HTERT RPE-1 (cell line): ENCODE results near the gene OR5C1.
"Not testable (repeated sequence)": the region's sequence is repeated elsewhere in the genome, so short reads cannot be mapped to it uniquely, and the experiment has no call there.

ENCODE experiments used
- in situ Hi-C: fragments of 300-500 bp; cut with MboI; formaldehyde crosslinking; loops from 4 replicates; pipeline ENCODE4 v1.14.3; 2020; ENCODE audit warnings: low sequenced_read_pairs

OR5C1 gene

DNA sequence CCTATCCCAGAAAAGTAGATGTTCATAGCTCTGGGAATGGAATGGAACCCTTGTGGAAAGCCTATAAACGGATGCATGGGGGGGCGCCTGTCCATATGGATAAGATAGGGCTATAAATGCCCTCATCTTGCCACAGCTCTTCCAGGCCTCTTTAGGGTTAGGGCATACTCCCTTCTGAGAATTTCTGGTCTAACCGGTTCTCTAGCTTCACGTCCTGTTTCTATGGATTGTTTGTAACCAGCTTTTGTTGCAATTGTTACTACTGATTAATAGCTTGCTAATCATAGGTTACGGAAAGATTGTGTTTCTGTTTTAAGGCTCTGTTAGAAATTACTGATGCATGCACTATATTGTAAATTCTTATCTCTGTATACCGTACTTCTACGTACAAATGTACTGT lies 20.5 kb downstream of the OR5C1 start:
- in situ Hi-C loops: loop anchor here (25.0 kb wide), 1 partner anchor 347 kb away; no protein-coding TSS in a partner anchor

DNA sequence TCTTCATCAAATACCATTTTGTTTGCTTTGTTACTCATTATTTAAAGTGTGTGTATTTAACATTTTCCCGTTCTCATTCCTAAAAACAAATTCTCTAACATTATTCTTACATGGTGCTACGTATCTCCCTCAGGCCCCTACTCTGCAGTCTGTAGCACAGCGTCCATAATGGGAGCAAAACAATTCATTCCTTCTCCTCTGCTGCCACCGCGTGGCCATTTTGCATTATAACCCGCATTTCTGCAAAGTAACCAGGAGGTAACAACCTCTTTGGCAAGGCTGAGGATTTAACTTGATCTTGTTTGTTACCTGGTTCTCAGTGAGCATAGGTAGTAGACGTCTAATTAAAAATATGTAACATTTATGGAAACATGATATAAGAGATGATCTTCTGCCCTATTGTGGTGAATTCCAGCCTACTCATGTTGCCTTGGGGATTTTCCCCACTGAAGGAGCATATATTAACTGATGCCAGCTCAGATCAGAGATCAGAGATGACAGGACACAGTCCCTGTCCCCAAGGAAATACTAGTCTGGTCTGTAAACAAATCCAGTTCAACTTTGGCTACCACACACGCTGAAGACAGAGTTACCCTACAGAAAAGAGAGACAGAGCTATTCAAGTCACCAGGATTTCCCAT lies 21.7 kb downstream of the OR5C1 start:
- in situ Hi-C loops: loop anchor here (25.0 kb wide), 1 partner anchor 348 kb away; no protein-coding TSS in a partner anchor

DNA sequence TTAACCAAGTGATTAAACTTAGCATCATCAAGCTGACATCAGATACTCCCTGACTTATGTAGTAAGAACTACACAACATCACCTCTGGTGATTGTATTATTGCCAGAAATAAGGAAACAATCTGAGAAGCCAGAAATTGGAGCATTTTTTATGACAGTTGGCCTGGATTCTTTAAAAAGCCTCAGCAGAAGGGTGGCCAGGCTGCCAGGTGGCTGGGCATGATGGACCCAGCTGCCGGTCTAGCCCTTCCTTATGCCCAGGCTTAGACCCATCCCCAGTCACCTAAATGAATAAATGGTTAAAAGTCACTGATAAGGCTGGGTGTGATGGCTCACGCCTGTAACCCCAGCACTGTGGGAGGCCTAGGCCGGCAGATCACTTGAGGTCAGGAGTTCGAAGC lies 24.0 kb downstream of the OR5C1 start:
- in situ Hi-C loops: loop anchor here (25.0 kb wide), 1 partner anchor 350 kb away; no protein-coding TSS in a partner anchor

DNA sequence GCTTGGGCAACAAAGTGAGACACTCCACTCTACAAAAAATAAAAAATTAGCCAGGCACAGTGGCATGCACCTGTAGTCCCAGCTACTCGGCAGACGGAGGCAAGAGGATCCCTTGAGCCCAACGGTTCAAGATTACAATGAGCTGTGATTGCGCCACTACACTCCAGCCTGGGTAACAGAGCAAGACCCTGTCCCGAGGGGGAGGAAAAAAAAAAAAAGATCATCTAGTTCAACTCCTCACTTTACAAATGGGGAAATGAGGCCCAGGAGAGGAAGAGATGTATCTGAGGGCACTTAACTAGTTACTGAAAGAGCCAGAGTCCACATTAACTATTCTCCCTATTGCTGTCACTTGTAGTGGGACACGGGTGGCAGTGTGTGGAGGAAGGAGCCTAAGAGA lies 25.8 kb downstream of the OR5C1 start:
- in situ Hi-C loops: loop anchor here (25.0 kb wide), 1 partner anchor 352 kb away; no protein-coding TSS in a partner anchor

GRCh38 chr9:122815544-122815943 lies 26.8 kb downstream of the OR5C1 start:
- in situ Hi-C loops: loop anchor here (25.0 kb wide), 1 partner anchor 353 kb away; no protein-coding TSS in a partner anchor

GRCh38 chr9:122816163-122816867 lies 27.6 kb downstream of the OR5C1 start:
- in situ Hi-C loops: loop anchor here (25.0 kb wide), 1 partner anchor 354 kb away; no protein-coding TSS in a partner anchor

DNA sequence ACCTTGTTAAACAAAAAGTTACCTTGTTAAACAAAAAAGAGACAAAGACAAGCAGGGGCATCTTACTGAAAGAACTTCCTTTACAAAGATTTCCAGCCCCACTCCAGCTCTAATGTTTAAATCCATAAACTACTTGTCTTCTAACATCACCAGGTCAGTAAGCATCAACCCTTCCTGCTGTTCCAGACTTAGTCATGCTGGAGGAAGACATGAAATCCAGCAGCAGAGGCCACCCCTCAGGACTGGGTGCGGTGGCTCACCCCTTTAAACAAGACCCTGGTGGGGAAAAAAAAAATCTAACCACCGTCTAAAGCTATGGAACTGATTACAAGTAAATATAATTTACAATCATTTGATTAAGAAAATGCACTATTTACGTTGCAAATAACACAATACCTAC lies 30.6 kb downstream of the OR5C1 start:
- in situ Hi-C loops: loop anchor here (25.0 kb wide), 1 partner anchor 357 kb away; no protein-coding TSS in a partner anchor

GRCh38 chr9:122819791-122820489 lies 31.2 kb downstream of the OR5C1 start:
- in situ Hi-C loops: loop anchor here (25.0 kb wide), 1 partner anchor 358 kb away; no protein-coding TSS in a partner anchor

- in situ Hi-C loops: loop anchor here (25.0 kb wide), 1 partner anchor 358 kb away; no protein-coding TSS in a partner anchor
These were observed 31.7 kb downstream of the OR5C1 start for GRCh38 chr9:122820490-122820845.

DNA sequence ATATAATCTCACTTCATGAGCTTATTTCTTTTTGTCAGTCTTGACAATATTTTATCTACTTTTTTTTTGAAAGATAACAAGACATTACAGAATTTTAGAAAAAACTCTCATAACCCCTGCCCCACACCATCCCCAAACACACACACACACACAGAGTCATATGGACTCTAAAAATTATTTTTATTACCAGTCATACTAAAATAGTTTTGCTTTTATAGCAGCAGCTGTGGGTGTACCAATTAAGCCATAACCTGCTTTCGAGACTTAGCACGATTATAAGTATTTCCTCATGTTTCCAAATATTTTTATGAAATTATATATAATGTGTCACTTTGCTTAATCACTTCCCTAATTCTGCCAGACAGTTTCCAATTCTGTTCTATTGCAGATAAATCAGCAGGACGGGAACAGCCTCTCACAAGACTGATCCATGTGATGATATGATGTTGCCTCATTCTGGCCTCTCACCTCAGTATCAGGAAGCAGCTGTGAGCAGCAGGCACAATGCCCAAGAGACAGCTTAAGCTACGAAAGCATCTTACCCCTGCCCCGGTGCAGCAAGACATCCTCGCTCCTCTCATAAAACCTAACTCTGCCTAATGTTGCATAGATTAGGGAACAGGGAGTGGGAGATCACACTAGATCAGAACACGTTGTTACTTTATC lies 32.7 kb downstream of the OR5C1 start:
- in situ Hi-C loops: loop anchor here (25.0 kb wide), 1 partner anchor 359 kb away; no protein-coding TSS in a partner anchor

GRCh38 chr9:122822056-122822455 lies 33.3 kb downstream of the OR5C1 start:
- in situ Hi-C loops: loop anchor here (25.0 kb wide), 1 partner anchor 360 kb away; no protein-coding TSS in a partner anchor

GRCh38 chr9:122822938-122823337 lies 34.2 kb downstream of the OR5C1 start:
- in situ Hi-C loops: loop anchor here (25.0 kb wide), 1 partner anchor 361 kb away; no protein-coding TSS in a partner anchor

- in situ Hi-C loops: no loop called here
These were observed 39.0 kb downstream of the OR5C1 start for GRCh38 chr9:122827761-122828093.

GRCh38 chr9:122828965-122829284 lies 40.2 kb downstream of the OR5C1 start:
- in situ Hi-C loops: not testable (repeated sequence)

DNA sequence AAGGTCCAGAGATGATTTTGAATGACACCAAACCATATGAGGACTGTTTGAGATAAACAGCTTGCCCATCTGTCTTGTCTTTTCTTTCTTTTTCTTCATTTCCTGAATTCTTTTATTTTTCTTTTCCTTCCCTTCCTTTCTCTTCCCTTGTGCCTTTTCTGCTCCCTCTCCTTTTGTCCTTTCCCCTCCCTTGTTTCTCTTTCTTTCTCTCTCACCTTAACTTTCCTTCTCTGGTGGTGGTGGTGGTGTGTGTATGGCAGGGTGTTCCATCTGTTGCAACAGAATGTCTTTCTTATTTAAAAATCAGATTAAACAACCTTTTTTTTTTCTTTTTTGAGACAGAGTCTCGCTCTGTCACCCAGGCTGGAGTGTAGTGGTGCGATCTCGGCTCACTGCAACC lies 43.5 kb downstream of the OR5C1 start:
- in situ Hi-C loops: no loop called here

DNA sequence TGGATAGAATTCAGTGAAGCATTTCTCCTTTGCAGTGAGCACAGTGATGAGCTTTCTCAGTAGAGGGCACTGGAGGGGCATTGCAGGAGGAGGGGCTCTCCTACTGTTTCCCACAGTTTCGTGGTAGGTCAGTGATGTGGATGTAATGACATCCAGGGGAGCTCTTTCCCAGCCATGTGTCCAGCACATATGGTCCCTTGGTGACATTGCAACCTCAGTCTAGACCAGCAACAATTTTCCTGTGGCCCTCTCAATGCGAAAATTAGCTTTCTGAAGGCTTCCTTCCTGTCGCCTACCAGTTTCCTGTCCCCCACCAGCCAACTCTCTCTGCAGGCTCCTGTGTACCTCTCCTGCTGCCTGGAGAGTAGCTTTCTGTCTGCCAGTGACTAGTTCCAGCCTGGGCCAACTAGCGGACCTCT lies 46.6 kb downstream of the OR5C1 start:
- in situ Hi-C loops: no loop called here

- in situ Hi-C loops: no loop called here
These were observed 48.6 kb downstream of the OR5C1 start for GRCh38 chr9:122837266-122837850.

DNA sequence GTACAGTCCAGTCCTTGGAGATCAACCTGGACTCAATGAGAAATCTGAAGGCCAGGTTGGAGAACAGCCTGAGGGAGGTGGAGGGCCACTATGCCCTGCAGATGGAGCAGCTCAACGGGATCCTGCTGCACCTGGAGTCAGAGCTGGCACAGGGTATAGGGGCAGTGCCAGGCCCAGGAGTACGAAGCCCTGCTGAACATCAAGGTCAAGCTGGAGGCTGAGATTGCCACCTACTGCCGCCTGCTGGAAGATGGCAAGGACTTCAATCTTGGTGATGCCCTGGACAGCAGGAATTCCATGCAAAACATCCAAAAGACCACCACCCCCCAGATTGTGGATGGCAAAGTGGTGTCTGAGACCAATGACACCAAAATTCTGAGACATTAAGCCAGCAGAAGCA lies 49.7 kb downstream of the OR5C1 start:
- in situ Hi-C loops: not testable (repeated sequence)
